Renal cortex interstitium (tissue), 11 donors: Measurements from ENCODE around the gene TMED10. TPM values are rescaled to one million over a fixed set of nuclear protein-coding genes. Genes with fewer than 3 reads are reported as not detected.
A peak's percentile ranks its signal among the peaks of the same experiment; 100 is the strongest.
"Not testable (repeated sequence)": the region's sequence is repeated elsewhere in the genome, so short reads cannot be mapped to it uniquely, and the experiment has no call there.

Experiments
- DNase-seq, 11 donors: peaks; one replicate each; pipeline ENCODE4 v3.0.0-alpha.2; 2013; ENCODE audit warnings: low read depth in 9 of 11, low spot score in 4 of 11; ENCODE audit errors: extremely low read depth in 1 of 11
- polyA plus RNA-seq, 3 donors: library from polyadenylated mRNA; unstranded; fragments of 120-200 nt; gene quantifications; one replicate each; pipeline ENCODE4 v1.2.1, GENCODE V29; 2013; ENCODE audit not compliant: insufficient read length in 3 of 3

TMED10 gene
- polyA plus RNA-seq, 3 donors: 256 to 273 (median 264) TPM

DNA sequence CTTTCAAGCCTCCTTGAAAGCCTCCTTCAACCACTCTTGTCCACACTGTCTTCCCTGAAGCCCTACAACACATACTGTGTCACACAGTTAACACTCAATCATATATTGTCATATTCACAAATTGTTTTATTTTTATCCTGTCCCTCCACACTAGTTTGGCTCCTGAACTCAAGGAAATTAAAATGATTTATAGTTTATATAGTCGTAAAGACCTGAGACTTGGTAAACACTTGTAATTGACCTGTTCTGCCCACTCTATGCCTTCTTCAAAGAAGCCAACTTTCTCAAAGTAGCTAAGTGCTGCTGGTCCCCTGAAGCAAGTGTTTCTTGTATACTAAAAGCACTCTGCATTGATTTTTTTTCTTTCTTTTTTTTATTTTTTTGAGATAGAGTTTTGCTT is 33.9 kb downstream of the TMED10 start:
- no peak for DNase-seq

DNA sequence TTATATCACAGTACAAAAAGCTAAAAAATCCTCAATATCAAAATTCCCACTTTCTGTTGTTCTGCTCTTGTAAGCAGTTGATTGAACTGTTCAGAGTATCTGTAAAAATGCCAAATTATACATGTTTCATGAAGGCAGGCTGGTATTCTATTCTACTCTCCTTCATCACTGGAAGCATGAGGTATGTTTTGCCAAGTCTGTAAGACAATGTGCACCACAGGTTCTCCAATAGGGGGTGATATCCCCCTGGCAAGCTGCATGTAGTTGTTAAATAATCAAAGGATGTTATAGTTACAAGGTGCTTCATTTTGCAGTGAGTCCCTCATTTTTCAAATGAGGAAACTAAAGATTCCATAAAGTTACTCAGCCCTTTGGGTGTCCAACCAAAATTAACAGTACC is 34.4 kb downstream of the TMED10 start:
- DNase-seq: no peak

DNA sequence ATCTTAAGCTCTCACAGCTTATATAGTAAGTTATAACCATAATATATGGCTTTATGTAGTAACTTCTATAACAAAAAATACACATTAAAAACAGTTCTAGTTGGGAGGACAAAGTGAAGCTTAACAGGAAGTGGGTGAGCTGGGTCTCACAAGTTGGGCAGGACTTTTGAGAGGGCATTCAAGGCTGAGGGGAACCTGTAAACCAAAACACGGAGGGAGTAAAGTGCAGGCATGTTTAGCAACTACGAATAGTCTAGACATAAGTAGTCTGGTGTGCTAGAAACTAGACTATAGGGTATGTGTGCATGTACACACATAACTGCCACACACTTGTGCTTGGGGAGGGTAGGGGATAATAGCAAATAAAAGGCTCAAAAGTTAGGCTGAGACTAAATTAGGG is 35.4 kb downstream of the TMED10 start:
- no peak for DNase-seq

DNA sequence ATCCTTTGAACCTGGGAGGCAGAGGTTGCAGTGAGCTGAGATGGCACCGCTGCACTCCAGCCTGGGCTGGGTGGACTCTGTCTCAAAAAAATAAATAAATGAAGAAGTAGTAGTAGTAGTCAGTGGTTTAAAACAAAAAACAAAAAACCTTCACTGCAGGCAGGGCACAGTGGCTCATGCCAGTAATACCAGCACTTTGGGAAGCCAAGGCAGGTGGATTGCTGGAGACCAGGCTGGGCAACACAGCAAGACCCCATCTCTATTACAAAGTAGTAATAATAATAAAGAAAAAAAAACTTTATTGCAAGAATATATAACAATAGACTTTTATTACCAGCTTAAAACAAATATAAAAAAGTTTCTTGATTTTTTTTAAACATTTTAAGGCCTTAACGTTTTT is 35.8 kb downstream of the TMED10 start:
- DNase-seq: no peak

DNA sequence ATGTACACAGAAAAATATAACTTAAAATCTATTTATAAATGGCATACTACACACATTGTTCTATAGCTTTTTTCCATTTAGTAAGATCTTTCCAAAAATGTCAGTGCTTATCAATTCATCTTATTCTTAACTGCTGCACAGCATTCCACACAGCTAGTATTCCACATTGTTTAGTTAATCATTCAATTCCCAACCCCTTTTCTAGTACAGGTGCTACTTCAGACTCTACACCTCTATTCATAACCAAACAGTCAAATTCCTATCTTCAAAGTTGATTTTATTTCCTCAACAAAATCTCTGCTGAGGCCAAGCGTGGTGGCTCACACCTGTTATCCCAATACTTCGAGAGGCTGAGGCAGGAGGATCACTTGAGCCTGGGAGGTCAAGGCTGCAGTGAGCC is 37.2 kb downstream of the TMED10 start:
- no peak for DNase-seq

DNA sequence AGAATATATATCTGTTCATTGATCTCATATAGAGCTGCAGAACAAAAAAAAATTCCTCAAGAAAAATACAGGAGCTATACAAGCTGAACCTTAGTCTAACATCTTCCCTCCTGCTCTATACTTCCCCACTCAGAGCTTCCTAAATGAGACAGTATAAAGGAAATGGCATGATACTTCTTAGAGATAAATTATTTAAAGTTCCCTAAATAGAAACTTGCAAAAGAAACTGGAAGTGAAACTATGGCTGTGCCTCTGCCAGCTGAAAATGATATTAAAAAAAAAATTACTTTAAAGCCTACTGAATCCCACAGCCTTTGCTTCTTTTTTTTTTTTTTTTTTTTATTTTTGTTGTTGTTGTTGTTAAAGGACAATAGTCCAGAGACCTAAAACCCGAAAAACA is 37.9 kb downstream of the TMED10 start:
- DNase-seq: no peak

DNA sequence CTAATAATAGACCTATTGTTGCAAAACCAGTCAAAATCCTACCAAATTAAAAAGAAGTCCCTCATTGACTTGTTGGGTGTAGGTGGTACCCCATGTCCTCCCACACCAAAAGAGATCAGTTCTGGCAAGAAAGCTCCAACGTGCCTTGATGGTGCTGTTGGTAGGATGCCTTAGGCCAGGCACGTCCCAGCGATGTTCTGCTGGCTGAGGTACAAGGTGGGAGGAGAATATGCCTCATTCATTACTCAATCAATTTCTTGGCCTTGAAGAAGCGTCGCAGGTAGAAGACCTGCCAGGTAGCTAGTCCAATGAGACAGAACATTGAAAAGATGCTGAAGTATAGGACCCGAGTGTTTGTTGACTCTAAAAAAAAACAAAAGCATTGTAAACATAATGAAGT is 41.8 kb downstream of the TMED10 start:
- no peak for DNase-seq

DNA sequence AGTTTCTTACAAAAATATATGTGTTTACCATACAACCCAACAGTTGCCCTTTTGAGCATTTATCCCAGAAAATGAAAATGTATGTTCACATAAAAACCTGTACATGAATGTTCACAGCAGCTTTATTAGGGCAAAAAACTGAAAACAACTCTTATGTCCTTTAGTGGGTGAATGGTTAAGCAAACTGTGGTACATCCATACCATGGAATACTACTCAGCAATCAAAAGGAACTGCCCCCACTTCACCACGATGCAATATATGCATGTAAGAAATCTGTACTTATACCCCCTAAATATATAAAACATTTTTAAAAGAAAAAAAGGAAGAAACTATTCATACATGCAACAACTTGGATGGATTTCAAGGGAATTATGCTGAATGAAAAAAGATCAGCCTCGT is 42.8 kb downstream of the TMED10 start:
- DNase-seq: no peak

DNA sequence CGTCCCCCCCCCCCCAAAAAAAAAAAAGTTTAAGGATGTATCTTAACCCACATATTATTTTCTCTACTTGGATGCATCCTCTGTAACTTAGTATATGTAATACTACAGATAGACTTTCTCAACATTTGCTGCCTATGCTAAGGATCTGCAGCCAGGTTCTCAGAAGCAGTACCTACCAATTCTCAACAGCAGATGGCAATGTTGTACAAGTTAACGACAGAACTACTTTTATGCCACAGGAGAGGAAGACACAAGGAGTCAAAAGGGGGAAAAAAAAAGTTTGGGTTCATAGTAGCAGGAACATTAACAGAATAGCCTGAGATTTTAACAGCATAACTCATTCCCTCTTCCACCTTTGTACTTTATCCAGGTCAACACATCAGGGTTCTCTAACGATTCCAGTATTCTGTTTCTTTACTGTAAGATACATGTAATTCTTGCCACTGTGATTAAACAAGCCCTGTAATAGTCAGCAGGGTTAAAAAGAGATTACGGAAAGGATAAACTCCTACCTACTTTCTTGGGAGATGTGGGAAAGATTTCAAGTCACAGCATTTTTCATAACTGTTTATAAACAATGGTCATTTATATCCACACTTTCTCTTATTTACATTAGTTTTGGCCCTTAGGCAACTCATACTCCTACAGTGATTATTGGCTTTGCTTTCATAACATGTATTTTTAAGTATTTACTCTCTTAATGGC is 43.9 kb downstream of the TMED10 start:
- peak in 10 of 11 donors; percentile 53 to 82 (median 70) for DNase-seq

DNA sequence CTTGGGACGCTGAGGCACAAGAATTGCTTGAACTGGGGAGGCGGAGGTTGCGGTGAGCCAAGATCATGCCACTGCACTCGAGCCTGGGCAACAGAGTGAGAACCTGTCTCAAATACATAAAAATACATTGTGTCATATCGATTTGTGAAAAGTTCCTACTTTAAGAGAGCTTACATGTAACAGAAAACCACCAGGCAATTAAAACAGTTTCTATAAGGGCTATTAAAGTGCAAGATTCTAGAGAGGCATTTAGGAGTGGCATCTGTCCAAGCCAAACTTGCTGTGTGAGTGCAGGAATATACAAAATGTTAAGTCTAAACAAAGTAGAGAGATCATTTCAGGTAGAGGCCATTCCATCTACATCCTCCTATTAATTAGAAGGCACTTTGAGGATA is 47.8 kb downstream of the TMED10 start:
- no peak for DNase-seq

DNA sequence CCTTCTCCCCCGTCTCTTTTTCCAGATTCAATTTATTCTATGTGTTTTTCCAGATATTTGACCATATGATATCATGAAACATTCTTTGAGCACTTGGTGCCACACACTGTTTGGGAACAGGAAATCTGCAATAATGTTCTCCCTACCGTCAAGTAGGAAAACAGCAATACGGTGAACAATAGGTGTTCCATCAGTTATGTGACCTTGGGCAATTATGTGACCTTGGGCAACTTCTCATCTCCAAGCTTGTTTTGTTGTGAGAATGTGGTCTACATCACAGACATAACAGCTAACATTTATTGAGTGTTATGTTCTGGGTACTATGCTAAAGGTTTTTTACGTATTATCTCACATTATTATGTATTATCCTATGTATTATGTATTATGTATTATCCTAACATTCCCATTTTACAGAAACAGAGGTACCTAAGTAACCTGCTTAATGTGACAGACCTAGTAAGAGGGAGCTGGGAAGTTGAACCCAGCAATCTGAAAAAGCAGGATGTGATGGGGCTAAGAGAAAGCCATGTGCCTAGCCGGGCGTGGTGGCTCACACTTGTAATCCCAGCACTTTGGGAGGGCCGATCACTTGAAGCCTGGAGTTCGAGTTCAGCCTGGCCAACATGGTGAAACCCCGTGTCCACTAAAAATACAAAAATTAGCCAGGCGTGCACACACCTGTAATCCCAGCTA is 48.4 kb downstream of the TMED10 start:
- DNase-seq: no peak

DNA sequence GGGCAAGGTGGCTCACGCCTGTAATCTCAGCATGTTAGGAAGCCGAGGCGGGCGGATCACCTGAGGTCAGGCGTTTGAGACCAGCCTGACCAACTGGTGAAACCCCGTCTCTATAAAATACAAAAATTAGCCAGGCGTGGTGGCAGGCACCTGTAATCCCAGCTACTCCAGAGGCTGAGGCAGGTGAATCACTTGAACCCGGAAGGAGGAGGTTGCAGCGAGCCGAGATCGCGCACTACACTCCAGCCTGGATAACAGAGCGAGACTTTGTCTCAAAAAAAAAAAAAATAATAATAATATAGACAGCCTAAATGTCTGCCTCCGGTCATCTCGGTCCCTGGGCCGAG is 49.0 kb downstream of the TMED10 start:
- DNase-seq: not testable (repeated sequence)

DNA sequence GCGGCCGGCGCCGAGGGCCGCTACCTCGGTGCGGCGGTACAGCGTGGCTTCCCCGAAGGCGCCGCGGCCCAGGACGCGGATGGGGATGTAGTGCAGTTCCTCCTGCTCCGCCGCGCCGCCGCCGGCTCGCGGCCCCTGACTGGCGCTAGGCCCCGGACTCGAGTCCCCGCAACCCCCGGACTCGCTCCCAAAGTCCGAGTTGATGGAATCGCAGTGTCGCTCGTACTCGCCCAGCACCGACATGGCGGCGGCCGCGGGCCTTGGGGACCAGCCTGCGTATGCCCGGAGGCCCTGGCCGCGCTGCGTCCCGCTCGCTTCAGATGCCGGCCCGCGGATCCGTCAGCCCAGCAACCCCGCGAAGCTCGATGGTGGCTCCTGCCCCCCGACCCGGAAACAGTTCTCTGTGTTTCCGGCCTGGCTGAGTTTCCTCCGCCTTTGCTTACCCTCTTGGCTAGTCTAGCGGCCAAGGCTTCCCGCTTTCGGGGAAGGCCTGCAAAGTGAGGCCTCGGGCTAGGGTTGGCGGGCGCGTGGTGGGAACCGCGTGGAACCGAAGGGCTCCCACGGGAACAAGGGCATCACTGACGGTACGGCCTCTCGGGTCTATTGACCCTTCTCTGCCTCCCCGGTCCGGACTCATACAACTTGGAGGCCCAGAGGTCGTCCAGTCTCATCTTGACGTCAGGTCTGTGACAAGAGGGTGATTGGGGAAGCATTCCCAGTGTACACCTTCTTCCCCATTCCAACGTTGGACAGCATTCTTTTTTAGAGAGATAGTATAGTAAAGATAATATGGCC is 49.5 kb downstream of the TMED10 start, which contains the start of gene NEK9:
Gene NEK9 (minus strand): TSS at position 370 of the 795 bp plus-strand sequence. CDS start 127 bp downstream, at position 243.
- DNase-seq: peak; percentile 69 to 92 (median 86)

DNA sequence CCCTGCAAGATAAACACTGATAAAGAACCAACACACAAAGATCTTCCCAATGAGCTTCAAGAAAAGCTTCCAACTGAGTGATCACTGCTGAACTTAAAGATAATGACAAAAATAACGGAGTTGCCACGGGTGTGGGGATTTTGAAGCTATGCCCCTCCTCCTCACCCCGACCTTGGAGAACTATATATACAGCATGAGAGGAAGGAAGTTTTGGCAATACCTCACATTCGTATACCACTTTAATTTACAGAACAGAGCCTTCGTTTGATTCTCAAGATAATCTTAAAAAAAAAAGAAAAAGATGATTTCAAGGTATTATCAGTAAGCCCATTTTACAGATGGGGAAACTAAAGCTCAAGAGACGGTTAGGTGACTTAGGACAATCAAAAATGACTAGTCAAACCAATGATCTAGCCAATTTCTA is 50.3 kb downstream of the TMED10 start:
- no peak for DNase-seq

DNA sequence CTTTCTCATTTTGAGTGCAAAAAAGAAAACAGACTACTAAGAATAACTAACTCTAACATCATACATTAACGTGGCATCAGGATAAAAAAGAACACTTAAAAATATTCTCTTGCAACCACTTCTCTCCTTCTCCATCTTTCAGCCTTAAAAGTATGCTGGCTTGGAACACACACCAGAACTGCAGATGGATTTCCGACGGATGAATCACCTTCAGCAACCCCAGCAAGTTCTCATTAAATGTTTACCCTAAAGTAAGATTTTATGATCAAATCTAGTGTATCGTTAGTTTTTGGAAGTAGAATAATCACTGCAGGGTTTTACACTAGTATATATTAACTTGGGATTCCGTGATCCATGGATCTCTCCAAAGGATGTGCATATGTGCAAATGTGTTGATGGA is 50.8 kb downstream of the TMED10 start:
- DNase-seq: no peak

DNA sequence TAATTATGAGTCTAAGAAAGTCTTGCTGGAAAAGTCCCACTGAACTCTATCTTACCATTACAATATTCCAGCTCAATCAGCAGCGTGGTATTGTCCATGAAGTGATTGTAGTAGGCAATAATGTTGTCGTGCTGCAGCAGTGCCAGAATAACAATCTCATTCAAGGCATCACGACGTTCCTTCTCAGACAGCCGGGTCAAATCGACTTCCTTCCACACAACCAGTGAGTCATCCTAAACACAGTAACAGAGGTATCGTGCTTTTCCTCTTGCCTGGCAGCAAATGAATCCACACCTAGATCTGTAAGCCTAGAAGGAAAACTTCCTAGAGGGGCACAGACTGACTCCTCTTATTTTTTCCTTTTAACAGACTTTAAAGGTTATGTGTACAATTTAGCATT is 52.4 kb downstream of the TMED10 start:
- no peak for DNase-seq

DNA sequence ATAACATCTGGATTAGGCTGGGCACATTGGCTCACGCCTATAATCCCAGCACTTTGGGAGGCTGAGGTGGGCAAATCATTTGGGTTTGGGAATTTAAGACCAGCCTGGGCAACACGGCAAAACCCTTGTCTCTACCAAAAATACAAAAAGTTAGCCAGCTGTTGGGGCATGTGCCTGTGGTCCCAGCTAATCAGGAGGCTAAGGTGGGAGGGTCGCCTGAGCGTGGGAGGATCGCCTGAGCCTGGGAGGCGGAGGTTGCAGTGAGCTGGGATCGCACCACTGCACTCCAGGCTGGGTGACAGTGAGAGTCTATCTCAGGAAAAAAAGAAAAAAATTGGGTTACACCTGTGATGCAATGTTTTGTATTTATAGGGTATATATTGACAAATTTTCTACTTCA is 54.9 kb downstream of the TMED10 start:
- DNase-seq: no peak

DNA sequence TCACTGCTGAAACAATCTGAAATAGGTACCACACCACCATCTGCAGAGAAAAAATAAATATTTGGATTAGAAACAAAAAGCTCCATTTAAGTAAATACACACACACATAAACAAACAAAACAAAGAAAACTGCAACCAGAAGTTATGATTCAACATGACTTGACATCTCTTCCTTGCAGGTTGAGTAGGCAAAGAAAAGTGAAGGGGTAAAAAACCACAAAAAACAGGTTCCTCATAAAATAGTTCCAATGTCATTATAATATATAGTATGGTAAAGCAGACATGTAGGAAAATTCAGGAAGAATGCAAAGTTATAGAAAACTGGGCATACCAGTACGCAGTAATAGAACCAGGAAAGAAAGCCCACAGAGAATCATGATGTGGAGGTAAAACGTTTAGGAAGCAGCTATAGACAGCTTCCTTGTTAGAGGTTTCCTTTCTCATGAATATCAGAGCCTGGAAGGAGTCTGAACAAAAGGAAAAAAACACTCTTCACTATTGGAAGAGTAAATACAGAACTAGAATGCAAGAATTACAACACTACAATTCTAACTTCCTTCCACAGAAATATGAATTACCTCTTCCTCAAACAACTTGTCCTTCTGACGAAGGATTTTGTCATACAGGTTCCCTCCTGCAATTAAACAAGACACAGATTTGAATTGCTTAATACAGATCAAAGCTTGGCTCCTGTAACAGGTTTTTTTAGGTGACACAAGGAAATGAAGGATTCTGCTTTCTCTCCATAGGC is 55.7 kb downstream of the TMED10 start:
- no peak for DNase-seq

DNA sequence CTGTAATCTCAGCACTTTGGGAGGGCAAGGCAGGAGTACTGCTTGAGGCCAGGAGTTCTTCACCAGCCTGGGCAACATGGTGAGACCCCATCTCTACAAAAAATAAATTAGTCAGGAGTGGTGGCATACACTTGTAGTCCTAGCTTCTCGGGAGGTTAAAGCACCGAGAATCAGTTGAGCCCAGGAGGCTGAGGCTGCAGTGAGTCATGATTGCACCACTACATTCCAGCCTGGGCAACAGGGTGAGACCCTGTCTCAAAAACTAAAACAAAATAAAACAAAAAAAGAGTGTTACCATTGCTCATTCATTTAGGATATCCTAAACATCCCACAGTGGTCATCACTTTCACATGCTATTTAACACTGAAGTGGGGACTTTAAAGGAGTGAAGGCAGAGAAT is 57.4 kb downstream of the TMED10 start:
- no peak for DNase-seq
